OCI-LY3 (cell line): Measurements from ENCODE around the gene FSTL5.

Source experiments
- EZH2phosphoT487 ChIP-seq: fragments of 200-600 bp; shearing (Covaris generic); IDR thresholded peaks from 2 replicates; pipeline ENCODE4 v1.6.1; 2018; ENCODE audit warnings: antibody characterized with exemption, mixed run types, low read depth
- TF ChIP-seq, protein P1 (sequence below): fragments of 200-600, 300-600 bp; sonication (generic); IDR thresholded peaks from 2 replicates; pipeline ENCODE4 v1.5.1; 2014; ENCODE audit warnings: antibody characterized with exemption, low read length, low read depth

GRCh38 chr4:161721947-161722346, 441.9 kb downstream of the FSTL5 start:
- TF ChIP-seq, protein P1, sequence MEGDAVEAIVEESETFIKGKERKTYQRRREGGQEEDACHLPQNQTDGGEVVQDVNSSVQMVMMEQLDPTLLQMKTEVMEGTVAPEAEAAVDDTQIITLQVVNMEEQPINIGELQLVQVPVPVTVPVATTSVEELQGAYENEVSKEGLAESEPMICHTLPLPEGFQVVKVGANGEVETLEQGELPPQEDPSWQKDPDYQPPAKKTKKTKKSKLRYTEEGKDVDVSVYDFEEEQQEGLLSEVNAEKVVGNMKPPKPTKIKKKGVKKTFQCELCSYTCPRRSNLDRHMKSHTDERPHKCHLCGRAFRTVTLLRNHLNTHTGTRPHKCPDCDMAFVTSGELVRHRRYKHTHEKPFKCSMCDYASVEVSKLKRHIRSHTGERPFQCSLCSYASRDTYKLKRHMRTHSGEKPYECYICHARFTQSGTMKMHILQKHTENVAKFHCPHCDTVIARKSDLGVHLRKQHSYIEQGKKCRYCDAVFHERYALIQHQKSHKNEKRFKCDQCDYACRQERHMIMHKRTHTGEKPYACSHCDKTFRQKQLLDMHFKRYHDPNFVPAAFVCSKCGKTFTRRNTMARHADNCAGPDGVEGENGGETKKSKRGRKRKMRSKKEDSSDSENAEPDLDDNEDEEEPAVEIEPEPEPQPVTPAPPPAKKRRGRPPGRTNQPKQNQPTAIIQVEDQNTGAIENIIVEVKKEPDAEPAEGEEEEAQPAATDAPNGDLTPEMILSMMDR: no peak
- no peak for TF ChIP-seq EZH2phosphoT487
